Fibroblast of skin of scalp (primary cell): ENCODE data around the gene ABHD12.
A peak's percentile ranks its signal among the peaks of the same experiment; 100 is the strongest.
"Not testable (repeated sequence)": the region's sequence is repeated elsewhere in the genome, so short reads cannot be mapped to it uniquely, and the experiment has no call there.

Experiments used
- DNase-seq: peaks from one replicate; pipeline ENCODE4 v3.0.0-alpha.2; 2013

ABHD12 gene

DNA sequence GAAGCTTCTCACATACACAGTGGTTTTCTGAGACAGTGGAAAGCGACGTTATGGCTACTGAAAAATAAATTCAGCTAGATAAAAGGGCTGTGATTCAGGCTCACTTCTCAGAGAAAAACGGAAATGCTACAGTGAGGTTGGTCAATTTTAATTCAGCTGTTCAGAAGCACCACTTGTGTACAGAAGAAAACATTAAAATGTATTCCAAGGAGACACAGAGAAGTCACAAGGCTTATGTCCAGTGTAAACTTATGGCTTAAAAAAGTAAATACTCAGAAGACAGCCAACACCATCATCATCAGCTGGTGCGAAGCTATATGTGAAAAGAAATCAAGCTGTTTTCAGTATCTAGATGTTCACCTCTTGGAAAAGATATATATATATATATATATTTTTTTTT is 68.6 kb downstream of the ABHD12 start:
- DNase-seq: no peak

DNA sequence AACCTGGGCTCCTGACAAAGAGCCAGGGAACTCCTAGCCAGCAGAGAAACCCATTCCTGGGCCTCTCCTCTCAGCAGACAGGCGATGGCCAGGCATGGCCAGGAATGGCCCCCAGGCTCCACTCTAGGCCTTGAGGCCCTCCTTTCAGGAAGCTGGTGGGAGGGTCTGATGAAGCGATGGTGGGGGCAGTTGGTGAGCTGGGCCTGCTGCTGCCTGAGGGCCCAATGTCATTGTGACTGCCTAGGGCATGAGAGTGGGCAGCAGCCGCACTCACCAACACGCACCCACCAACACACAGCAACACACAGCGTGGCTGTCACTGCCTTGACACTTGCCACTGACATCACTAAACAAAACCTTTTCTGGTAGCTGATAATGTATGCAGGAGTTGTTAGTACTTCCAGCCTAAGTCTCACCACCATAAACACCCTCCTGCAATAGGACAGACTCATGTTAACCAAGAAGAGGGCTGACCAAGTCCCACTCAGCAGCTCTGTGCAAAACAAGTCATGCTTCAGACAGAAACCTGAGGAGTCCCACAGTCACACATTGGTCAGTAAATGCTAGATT is 69.3 kb downstream of the ABHD12 start:
- DNase-seq: no peak

DNA sequence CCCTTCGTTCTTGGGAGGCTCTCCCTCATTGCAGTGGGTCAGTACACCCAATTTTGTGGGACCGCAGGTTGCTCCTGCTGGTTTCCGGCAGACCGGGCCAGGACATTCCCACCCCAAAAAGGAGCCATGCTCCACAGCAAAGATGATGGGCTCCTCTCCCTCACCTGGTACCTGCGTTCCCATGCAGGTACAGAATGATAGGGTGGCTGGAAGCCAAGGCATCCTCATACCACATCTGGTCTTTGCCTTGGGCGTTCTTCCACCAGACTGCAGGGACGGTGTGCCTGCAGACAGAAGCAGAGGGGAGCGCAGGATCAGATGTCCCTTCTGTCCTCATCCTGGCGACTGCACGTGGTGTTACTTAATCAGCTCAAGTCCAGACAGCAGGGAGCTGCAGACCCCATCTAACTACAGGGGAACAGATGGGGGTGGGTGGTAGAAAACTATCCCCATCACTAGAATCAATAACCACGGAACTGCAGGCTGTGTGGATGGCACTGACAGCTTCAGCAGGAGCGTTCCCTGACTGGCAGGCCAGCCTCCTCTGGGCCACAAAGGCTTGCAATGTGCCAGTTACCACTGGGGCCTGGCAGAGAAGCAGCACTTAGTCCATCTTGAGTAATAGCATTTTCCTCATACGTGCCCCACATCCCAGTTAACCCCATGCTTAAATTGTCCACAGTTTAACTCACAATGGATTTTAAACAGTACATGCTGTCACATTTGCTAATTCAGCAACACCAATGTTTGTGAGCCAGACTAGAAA is 70.4 kb downstream of the ABHD12 start:
- DNase-seq: no peak

DNA sequence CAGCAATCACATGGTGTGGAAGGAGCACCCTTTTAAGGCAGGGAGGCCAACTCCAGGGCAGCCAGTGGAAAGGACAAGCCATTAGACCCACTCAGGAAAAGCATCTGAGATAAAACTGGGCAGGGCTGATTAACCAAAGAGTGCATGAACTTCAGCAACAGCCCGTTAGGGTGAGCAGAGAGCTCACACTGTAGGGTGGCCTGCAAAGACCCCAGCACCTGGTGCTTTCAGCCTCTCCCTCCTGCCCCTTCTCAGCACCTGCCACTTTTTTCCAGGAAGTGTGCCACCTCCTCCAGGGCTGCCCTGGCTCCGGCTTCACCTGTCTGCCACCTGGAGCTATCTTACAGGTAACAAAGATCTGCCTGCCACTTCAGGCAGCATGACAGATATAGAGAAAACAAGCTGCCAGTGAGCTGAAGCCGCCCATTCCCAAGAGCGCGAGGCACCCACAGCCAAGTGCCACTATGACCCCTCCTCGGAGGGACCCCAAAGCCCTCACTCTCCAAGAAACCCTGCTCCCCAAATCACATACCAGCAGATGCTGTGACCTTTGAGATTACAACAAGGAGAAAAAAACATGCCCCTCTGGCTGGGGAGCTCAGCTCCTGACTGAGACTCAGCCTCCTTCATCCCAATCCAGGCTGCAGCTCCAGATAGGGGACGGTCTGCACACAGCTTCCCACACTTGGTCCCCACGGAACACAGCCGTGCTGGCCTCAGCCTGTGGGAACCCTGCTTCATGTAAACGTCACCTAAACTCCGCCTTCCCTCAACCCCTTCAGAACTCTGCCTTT is 71.2 kb downstream of the ABHD12 start:
- no peak for DNase-seq

DNA sequence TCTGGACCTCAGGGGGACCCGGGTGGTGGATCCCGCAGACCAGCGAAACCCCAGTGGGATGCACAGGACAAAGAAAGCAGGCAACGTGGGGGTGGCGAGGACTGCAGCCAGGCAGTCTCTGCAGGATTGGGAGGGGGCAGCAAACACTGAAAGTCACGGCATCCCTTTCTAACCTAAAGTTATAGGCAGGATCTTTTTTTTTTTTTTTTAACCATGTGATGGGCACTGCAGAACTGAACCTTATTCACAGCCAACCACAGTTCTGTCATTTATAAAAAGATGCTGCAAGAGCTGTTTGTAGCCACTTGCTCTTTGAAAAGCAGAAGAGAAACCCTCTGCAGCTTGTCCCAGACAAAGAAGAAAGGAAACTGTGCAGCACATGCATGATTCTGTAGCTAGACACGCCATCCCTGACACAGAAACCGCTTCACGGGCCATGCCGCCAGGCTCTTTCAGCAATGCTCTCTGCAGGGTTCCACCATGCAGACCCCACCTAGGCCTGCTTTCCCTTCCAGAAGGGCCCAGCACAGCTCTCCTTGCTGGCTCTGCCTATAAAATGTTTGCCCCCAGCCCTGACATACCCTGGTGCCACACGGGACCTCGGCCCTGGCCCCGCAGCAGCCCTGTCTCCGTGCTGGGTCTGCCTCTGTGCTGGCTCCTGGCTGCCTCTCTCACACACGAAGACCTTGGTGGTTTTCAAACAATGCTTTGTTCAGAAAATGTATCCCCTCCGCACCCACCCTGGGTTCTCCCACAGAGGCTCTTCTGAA is 72.0 kb downstream of the ABHD12 start:
- DNase-seq: no peak

DNA sequence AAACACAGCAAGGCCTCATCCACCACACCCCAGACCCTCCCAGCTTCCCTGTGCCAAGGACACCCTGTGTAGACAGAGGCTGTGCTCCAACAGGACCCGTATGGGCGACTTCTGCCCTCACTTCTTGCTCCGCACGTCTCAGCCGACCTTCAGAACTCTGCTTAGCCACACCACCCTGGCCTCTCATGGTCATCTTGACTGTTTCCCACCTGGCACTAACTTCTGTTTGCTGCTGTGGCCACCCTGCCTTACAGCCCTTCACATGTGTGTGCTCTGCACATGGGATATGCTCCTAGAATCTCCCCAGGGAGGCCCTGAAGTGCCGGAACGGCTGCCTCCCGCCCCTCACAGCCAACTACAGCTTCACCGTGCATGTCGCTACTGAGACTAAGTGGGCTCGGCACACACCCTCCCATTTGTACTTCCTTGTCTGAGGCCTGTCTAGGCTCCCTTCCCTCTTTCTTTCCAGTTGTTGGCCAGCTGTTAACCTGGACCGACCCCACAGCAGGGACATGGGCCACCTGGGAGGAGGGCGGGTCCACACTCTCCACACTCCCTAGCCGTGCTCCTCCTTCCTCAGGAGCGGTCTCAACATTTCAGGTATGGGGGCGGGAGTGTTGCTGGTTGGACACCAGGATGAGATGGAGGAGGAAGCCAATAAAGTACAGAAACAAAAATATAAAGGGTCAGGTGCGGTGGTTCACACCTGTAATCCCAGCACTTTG is 73.1 kb downstream of the ABHD12 start:
- no peak for DNase-seq

DNA sequence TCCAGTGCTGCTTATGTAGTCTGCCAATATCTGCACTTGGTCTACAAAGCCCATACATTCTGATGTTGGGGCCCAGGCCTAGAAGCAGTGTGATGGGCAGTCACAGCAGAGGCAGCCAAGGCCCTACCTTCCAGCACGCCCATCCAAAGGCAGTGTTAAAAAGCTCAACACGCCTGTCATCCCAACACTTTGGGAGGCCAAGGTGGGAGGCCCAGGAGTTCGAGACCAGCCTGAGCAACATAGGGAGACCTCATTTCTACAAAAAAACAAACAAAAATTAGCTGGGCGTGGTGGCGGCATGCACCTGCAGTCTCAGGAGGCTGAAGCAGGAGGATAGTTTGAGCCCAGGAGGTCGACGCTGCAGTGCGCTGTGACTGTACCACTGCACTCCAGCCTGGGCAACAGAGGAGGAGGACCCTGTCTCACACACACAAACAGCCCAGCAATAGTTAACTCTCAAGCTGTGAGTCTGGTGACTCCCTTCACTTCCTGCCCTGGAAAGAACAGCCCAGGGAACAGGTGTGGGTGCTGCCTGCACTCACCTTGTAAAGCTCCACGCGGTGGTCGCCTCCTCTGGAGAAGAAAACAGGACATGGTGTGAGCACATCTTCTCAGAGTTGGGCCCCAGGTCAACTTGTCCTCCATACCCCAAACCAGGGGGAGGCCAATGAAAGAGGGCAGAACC is 74.0 kb downstream of the ABHD12 start:
- DNase-seq: no peak

DNA sequence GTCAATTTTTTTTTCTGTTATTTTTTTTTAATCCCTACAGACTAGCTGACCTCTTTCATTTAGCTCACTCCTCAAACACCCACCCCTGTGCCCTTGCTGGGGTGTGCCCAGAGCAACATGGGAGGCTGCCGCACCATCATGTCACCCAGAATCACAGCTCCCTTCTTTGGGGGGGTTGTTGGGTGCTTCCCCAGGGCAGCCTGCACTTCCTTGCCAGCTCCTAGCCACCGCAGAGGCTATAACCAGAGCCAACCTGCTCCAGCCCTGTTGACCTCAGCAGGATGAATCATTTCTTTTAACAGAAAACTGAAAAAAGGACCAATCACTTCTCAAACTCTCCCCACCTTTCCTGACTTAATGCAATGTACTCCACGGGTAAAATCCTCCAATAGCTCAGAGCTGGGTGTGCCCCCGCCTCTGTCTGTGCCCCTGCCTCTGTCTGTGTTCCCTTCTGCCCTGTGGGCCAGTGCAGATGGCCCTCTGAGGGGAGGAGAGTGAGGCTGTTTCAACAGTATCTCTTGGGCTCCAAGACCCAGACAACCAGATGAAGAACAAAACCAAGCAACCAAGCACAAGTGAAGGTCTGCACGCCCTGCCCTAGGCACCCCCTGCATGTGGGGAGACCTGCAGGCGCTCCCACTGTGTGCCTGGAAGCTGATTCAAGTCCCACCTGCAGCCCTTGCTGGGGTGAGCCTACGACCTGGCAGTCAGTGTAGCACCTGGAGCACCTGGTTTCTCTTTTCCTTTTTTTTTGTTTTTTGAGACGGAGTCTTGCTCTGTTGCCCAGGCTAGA is 75.0 kb downstream of the ABHD12 start:
- DNase-seq: no peak

DNA sequence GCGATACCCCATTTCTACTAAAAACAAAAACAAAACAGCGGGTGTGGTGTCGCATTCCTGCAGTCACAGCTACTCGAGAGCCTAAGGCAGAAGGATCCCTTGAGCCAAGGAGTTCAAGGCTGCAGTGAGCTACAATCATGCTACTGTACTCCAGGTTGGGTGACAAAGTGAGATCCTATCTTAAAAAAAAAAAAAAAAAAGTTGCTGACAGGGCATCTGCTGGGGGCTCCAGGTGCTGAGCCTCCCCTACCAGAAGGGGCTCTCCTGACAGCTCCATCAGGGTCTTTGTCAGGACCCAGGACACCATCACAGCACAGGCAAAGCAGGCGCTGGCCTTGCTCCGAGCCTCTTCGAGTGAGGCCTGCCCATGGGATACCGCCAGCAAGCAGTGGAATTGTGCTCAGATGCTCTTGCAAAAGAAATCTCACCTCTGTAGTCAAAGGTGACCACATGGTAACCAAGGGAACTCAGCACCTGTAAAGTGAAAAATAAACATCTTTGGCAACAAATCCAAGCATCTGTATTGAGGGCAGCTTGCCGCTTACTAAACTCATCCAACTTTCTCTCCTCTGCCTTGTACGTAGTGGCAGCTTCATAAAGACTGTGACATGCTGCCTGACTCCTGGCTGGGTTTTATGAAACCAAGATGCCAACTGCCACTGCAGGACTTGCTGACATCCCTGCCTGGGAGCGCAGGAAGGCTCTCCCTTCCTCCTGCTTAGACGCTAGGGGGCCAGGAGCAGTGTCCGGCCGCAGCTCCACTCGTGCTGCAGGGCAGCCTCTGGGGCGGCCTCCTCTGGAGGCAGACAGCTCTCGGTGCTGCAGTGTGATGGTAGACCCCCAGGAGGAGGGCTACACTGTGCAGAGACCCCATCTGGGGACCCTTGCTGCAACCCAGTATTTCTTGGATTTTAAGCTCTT is 75.9 kb downstream of the ABHD12 start:
- no peak for DNase-seq

DNA sequence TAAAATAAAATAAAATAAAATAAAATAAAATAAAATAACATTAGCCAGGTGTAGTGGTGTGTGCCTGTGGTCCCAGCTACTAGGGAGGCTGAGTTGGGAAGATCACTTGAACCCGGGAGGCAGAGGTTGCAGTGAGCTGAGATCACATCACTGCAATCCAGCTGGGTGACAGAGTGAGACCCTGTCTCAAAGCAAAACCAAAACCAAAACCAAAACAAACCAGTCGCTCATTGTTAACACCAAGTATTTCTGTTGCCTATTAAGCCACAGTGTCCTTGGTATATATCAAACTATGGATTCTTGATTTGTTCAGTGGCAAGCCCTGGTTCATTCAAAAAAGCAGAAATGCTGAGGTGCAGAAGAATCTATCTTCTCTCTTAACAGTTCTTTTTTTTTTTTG is 77.0 kb downstream of the ABHD12 start:
- no peak for DNase-seq

DNA sequence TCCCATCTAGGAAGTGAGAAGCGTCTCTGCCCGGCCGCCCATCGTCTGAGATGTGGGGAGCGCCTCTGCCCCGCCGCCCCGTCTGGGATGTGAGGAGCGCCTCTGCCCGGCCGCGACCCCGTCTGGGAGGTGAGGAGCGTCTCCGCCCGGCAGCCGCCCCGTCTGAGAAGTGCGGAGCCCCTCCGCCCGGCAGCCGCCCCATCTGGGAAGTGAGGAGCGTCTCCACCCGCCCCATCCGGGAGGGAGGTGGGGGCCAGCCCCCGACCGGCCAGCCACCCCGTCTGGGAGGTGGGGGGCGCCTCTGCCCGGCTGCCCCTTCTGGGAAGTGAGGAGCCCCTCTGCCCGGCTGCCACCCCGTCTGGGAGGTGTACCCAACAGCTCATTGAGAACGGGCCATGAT is 77.9 kb downstream of the ABHD12 start:
- not testable (repeated sequence) for DNase-seq

DNA sequence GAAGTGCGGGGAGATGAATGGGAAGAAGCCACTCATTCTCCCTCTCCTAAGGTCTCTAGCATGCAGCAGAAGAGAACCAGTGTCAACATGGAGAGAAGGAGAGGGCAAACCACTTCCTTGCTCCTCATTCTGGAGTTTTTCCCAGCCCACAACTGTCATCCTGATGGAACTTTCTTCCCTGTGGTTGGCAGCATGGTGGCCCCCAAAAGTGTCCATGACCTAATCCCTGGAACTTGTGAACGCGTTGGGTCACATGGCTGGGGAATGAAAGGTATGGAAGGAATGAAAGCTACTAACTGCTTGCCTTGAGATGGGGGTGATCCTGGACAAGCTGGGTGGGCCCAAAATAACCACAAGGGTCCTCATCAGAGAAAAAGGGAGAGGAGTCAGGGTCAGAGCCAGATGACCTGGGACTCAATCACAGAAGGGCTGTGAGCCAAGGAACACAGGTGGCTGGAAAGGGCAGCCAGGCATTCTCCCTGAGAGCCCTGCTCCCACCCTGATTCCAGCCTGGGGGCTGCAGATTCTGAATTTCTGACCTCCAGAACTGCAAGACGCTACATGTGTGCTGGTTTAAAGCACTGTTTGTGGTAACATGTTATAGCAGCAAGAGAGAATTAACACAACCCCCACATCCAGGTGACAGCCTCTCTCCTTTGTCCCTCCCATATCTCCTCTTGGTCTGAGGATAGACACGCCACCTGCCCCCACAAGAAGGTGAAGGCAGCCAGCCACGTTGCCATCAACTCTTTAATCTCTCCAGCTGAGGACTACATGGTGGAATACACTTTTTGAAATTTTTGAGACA is 79.5 kb downstream of the ABHD12 start:
- DNase-seq: peak; percentile 97

DNA sequence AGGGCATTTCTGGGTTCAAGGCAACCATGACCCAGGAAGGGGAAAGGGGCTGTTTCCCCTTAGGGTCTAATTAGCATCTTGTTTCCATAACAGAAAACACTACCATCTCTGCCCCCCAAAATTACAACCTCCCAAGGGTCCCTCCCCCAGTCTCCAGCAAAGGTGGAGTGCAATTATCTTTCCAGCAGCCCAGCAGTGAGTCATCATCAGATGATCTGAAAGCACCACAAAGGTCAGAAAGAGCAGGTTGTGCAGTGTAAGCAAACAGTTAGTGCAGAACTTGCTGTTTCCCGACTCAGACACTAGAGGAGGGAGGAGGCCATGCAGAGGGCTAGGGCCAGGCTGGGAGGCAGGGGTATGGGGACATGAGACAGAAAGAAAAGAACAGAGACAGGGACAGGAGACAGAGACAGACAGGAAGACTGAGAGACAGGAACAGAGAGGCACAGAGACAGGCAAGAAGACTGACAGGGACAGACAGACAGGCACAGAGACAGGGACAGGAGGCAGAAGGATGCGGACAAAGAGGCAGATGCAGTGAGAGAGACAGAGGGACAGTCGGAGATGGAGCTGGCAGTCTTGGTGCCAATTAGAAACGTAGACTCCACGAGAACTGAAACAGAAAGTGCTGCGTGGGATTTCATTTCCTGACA is 80.2 kb downstream of the ABHD12 start:
- DNase-seq: peak; percentile 81

DNA sequence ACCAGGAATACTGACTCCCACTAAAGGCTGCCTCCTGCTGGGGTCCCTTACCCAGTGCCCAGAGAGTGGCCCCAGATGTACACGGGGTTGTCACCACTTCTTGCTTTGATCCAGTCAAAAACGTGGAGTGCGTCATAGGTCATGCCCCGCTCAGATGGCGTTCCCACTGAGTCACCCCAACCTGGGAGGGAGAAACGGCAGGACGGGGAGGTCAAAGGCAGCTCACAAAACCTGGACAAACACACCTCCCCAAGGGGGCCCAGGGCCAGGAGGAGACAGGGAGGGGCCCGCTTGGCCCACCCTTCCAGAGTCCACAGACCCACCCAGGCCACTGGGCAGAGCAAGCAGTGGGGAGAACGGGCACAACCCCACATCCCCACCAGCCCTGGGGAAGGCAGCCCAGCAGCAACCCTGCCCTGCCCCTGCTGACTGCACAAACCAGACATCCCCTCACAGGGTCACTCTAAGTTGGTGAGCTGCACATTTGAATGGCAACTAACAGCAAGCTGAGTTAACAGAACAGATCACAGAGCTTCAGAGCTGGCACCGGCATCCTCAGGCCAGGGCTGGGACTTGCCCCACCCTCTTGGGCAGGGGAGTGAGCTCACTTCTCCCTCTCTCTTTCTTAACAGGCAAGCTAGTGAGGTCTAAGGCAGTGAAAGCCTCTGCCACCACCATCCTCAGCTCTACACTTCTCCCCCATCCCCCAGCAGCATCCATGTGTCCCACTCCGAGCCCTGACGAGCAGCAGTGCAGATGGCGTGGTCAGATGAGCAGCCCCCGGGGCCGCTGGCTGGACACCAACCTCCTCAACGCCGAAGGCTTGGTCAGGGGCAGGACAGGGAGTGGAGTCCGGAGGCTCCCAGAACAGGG is 81.0 kb downstream of the ABHD12 start:
- peak; percentile 72 for DNase-seq

DNA sequence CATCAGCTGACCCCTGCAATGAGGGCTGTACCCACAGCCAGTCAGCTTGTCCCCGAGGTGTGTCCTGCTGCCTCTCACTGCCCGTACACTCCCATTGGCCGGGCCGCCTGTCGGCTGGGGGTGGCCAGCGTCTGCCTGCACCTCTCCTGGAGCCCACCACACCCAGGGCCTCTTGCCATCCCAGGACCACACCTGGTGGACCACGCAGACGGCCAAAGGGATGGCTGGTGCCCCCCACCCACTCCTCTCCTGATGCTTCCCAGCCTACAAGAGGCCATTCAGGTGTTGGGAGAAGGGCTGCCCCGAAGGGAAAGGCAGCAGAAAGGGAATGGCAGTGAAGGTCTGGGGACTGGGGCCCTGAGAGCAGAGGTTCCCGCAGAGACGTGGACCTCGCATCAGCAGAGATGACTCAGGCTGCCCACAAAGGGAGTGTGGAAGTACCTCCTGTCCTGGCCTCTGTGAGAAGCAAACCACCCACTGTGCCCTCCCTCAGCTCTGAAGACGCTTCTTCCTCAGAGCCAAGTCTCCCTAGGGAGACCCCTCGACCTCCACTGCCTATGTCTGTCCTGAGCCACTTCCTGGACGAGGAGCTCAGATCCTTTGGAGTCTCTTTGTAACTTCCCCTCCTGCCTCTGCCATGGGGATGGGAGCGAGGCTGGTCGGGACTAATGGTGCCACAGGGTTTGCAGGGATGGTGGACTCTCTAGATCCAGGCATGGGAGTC is 81.8 kb downstream of the ABHD12 start:
- DNase-seq: peak; percentile 85

DNA sequence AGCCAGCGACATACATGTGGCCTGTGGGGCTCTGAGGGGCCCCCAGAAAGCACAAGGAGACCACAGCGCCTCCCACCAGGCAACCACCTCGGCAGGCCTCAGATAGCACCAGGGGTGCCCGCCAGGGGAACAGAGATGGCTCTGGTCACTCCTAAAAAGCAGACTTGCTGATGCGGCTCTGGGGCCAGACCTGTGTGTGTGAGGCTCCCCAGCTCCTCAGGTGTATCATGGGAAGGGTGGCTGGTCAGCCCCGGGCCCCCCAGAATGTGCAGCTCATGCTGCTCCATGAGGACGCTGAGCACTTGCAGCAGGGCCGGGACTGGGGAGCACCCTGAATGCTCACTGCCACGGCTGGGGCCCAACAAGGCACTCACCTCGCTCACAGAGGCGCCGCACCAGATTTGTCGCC is 82.5 kb downstream of the ABHD12 start:
- DNase-seq: no peak
